HCT116 (cell line): ENCODE results near the gene NDUFV3. TPM values are rescaled to one million over a fixed set of nuclear protein-coding genes. Genes with fewer than 3 reads are reported as not detected.

Experiments
- ATAC-seq: fragments of 200-7000 bp; cut with Tn5 transposase; 2 replicates; pipeline ENCODE4 v1.9.1; 2020; ENCODE audit warnings: mild to moderate bottlenecking, moderate library complexity
- BruUV-seq: library from RNA; stranded (reverse); fragments of 400-500 nt; replicated peaks from 2 replicates; lab custom pipeline; 2021; lab: Mats Ljungman, UMichigan
- CTCF ChIA-PET: fragments of 300-600 bp; sonication (Branson Sonifier 250); formaldehyde crosslinking; loops from one replicate; lab custom pipeline; 2021; ENCODE audit warnings: antibody characterized with exemption; lab: Charles Lee
- POLR2A ChIA-PET: fragments of 300-600, 350-600 bp; sonication (Branson Sonifier 250); formaldehyde crosslinking; loops from one replicate; lab custom pipeline; 2021; ENCODE audit warnings: antibody characterized with exemption; lab: Charles Lee
- RAD21 ChIA-PET, 2 experiments: fragments of 300-600 bp; sonication (Branson Sonifier 250); formaldehyde crosslinking; loops; one replicate each; lab custom pipeline; 2023; ENCODE audit warnings: low total read pairs in 2 of 2; ENCODE audit not compliant: uncharacterized antibody in 2 of 2, unreplicated experiment in 2 of 2, low non-redundant PET in 1 of 2; lab: Charles Lee
- DNase-seq: peaks from one replicate; pipeline ENCODE4 v3.0.0-alpha.2; 2010; ENCODE audit warnings: low read depth, low spot score
- H2AFZ ChIP-seq: fragments of 200-600 bp; shearing (Covaris generic), sonication (generic); 2 replicates; pipeline ENCODE4 v1.6.1; 2017; ENCODE audit warnings: low read depth, mixed run types, mixed read lengths, antibody characterized with exemption, low read length; ENCODE audit not compliant: poor library complexity, severe bottlenecking
- H3K27ac ChIP-seq: 2 replicates; pipeline ENCODE4 v1.5.1; 2012; ENCODE audit warnings: low read depth, low read length
- H3K27me3 ChIP-seq: fragments of 200-600 bp; sonication (generic); 2 replicates; pipeline ENCODE4 v1.6.1; 2016; ENCODE audit warnings: mixed run types, low read length, mixed read lengths; ENCODE audit not compliant: insufficient read depth
- H3K36me3 ChIP-seq, 2 experiments: fragments of 200-500 bp in 1 of 2; fragments of 200-600 bp in 1 of 2; sonication (Bioruptor generic) in 1 of 2; sonication (generic) in 1 of 2; 2 replicates each; pipeline versions ENCODE4 v1.5.1 to v1.6.1; 2014 to 2016; ENCODE audit warnings: low read length in 2 of 2, inconsistent platforms in 1 of 2, mixed read lengths in 1 of 2, mixed run types in 1 of 2; ENCODE audit not compliant: insufficient read depth in 2 of 2, control insufficient read depth in 1 of 2
- H3K4me1 ChIP-seq, 2 experiments: fragments of 200-600 bp in 1 of 2; sonication (generic) in 1 of 2; 2 replicates each; pipeline versions ENCODE4 v1.5.1 to v1.6.1; 2012 to 2017; ENCODE audit warnings: low read length in 2 of 2, inconsistent platforms in 1 of 2, mild to moderate bottlenecking in 1 of 2, mixed read lengths in 1 of 2, mixed run types in 1 of 2, moderate library complexity in 1 of 2; ENCODE audit not compliant: insufficient read depth in 2 of 2, control insufficient read depth in 1 of 2
- H3K4me2 ChIP-seq: fragments of 200-600 bp; sonication (generic); 2 replicates; pipeline ENCODE4 v1.6.1; 2017; ENCODE audit warnings: mixed run types, low read length, mixed read lengths
- H3K4me3 ChIP-seq, 2 experiments: fragments of 200-600 bp in 1 of 2; sonication (generic) in 1 of 2; replicated peaks in 1 of 2; 2 replicates each; pipeline ENCODE4 v1.5.1; 2011 to 2016; ENCODE audit warnings: low read length in 2 of 2, control low read depth in 1 of 2, low read depth in 1 of 2, mild to moderate bottlenecking in 1 of 2, mixed read lengths in 1 of 2, mixed run types in 1 of 2
- H3K79me2 ChIP-seq: fragments of 200-600 bp; sonication (generic); 2 replicates; pipeline ENCODE4 v1.6.1; 2017; ENCODE audit warnings: mild to moderate bottlenecking, mixed run types, low read length, moderate library complexity, mixed read lengths; ENCODE audit not compliant: insufficient read depth
- H3K9ac ChIP-seq: fragments of 200-600 bp; sonication (generic); 2 replicates; pipeline ENCODE4 v1.6.1; 2016; ENCODE audit warnings: low read length, mixed read lengths
- H3K9me2 ChIP-seq: fragments of 200-600 bp; sonication (generic), shearing (Covaris generic); 2 replicates; pipeline ENCODE4 v1.6.1; 2017; ENCODE audit warnings: mixed run types, mild to moderate bottlenecking, moderate library complexity; ENCODE audit not compliant: insufficient read depth
- H3K9me3 ChIP-seq, 2 experiments: fragments of 200-500 bp in 1 of 2; fragments of 200-600 bp in 1 of 2; sonication (Bioruptor generic) in 1 of 2; sonication (generic) in 1 of 2; 2 replicates each; pipeline ENCODE4 v1.6.1; 2014 to 2017; ENCODE audit warnings: low read length in 2 of 2, mixed read lengths in 2 of 2, inconsistent platforms in 1 of 2, low read depth in 1 of 2, mild to moderate bottlenecking in 1 of 2, mixed run types in 1 of 2, moderate library complexity in 1 of 2; ENCODE audit not compliant: control insufficient read depth in 1 of 2, insufficient read depth in 1 of 2
- H4K20me1 ChIP-seq: fragments of 200-600 bp; sonication (generic), shearing (Covaris generic); 2 replicates; pipeline ENCODE4 v1.6.1; 2017; ENCODE audit warnings: mixed run types, mild to moderate bottlenecking, moderate library complexity; ENCODE audit not compliant: insufficient read depth
- ATF3 ChIP-seq: IDR thresholded peaks from 2 replicates; pipeline ENCODE4 v1.6.1; 2012
- CBX3 ChIP-seq: IDR thresholded peaks from 2 replicates; pipeline ENCODE4 v1.6.1; 2012; ENCODE audit warnings: low read depth
- CEBPB ChIP-seq: IDR thresholded peaks from 2 replicates; pipeline ENCODE4 v1.6.1; 2012; ENCODE audit warnings: low read depth
- CTCF ChIP-seq, 3 experiments: fragments of 200-600 bp in 1 of 3; sonication (generic) in 1 of 3; IDR thresholded peaks in 2 of 3; conservative IDR thresholded peaks in 1 of 3; 2 replicates each; pipeline ENCODE4 v1.5.1; 2012 to 2017; ENCODE audit warnings: low read depth in 2 of 3, low read length in 2 of 3, antibody characterized with exemption in 1 of 3, borderline replicate concordance in 1 of 3, control low read depth in 1 of 3, mild to moderate bottlenecking in 1 of 3, mixed read lengths in 1 of 3, mixed run types in 1 of 3, moderate library complexity in 1 of 3; ENCODE audit not compliant: insufficient read depth in 1 of 3
- ELF1 ChIP-seq: IDR thresholded peaks from 2 replicates; pipeline ENCODE4 v1.6.1; 2012; ENCODE audit warnings: low read depth, borderline replicate concordance
- FOSL1 ChIP-seq: IDR thresholded peaks from 2 replicates; pipeline ENCODE4 v1.6.1; 2012; ENCODE audit warnings: low read depth
- POLR2A ChIP-seq: IDR thresholded peaks from 2 replicates; pipeline ENCODE4 v1.7.0; 2011; ENCODE audit warnings: borderline replicate concordance; ENCODE audit not compliant: insufficient read depth, insufficient read length; ENCODE audit errors: extremely low read depth
- POLR2AphosphoS5 ChIP-seq: IDR thresholded peaks from 2 replicates; pipeline ENCODE4 v1.6.1; 2011; ENCODE audit warnings: mild to moderate bottlenecking, low read depth, low read length, moderate library complexity
- RAD21 ChIP-seq: IDR thresholded peaks from 2 replicates; pipeline ENCODE4 v1.6.1; 2012; ENCODE audit warnings: low read depth, mild to moderate bottlenecking
- SP1 ChIP-seq: IDR thresholded peaks from 2 replicates; pipeline ENCODE4 v1.6.1; 2012; ENCODE audit warnings: low read depth
- TCF7L2 ChIP-seq: IDR thresholded peaks from 2 replicates; pipeline ENCODE4 v1.7.0; 2011; ENCODE audit warnings: borderline replicate concordance, inconsistent platforms; ENCODE audit not compliant: insufficient read depth, insufficient read length; ENCODE audit errors: extremely low read depth
- YY1 ChIP-seq: IDR thresholded peaks from 2 replicates; pipeline ENCODE4 v1.6.1; 2011; ENCODE audit warnings: low read length, low read depth, moderate library complexity, mild to moderate bottlenecking; ENCODE audit not compliant: insufficient replicate concordance; ENCODE audit errors: extremely low read depth
- ZBTB33 ChIP-seq: IDR thresholded peaks from 2 replicates; pipeline ENCODE4 v1.6.1; 2011; ENCODE audit warnings: mild to moderate bottlenecking, low read length, moderate library complexity; ENCODE audit not compliant: insufficient replicate concordance; ENCODE audit errors: extremely low read depth
- ZNF274 ChIP-seq: fragments of 200-500 bp; sonication (Bioruptor generic); IDR thresholded peaks from 2 replicates; pipeline ENCODE4 v1.6.1; 2014; ENCODE audit warnings: mild to moderate bottlenecking, low read depth, low read length, inconsistent platforms
- intact Hi-C: fragments of 100-400 bp; cut with micrococcal nuclease; formaldehyde crosslinking; loops from 2 replicates; pipeline ENCODE4 v1.10.0; 2022
- total RNA-seq: library from RNA; stranded (reverse); gene quantifications from one replicate; pipeline ENCODE4 v1.2.1, GENCODE V29; 2021; ENCODE audit not compliant: unreplicated experiment

The NDUFV3 gene
- total RNA-seq, 1 experiment from 2014 or later: 35.2 TPM

GRCh38 chr21:42859891-42860230 is 33.2 kb upstream of the NDUFV3 start:
- Histone ChIP-seq H3K4me1 (no peaks in the 10 kb centered on the region), H3K79me2 (peaks cover 99% of the 10 kb centered on the region), H2AFZ (no peak overlapping the region), H3K9me3 (no peaks in the 10 kb centered on the region), H3K36me3 (peaks cover 44 to 73% of the 10 kb centered on the region in 2 experiments), H4K20me1 (no peaks in the 10 kb centered on the region; the same call in 1 of the 2 replicates), H3K9me2 (no peaks in the 10 kb centered on the region), H3K4me2 (no peak overlapping the region), H3K27me3 (no peaks in the 10 kb centered on the region), H3K9ac (no peak overlapping the region), H3K27ac (no peak overlapping the region), H3K4me3 (no peak overlapping the region)
- POLR2A ChIA-PET: no interaction called here
- CTCF ChIA-PET: no interaction called here
- BruUV-seq: no TSS peak
- intact Hi-C loops: loop anchor here (10.0 kb wide), 1 partner anchor 975 kb away; no protein-coding TSS in a partner anchor
- TF ChIP-seq CBX3 (no peak), ATF3 (no peak), RAD21 (no peak), TCF7L2 (no peak), POLR2AphosphoS5 (no peak), ELF1 (no peak), ZNF274 (no peak), POLR2A (no peak), SP1 (no peak), CEBPB (no peak), CTCF (IDR thresholded peaks at IDR 0.05 in 2 of 3, conservative IDR thresholded peaks at IDR 0.05 in 1 of 3; ENCODE audit: borderline replicate concordance in 1 of 3, insufficient read depth in 1 of 3, low read depth in 2 of 3, low read length in 2 of 3) (no peak), ZBTB33 (no peak), YY1 (no peak), FOSL1 (no peak)
- RAD21 ChIA-PET: no interaction called here
- no peak for DNase-seq
- ATAC-seq: no peak
